ENCODE data around the gene MISFA.

GRCh38 chr11:18634140-18635032 lies 34.8 kb downstream of the MISFA start, which contains the start of gene SPTY2D1:
- peak; percentile 99 for TF ChIP-seq POLR2AphosphoS5 (IDR thresholded peaks at IDR 0.05; ENCODE audit: low read depth, low read length)
- no peak; a peak in 1 of 4 replicates for TF ChIP-seq REST (IDR thresholded peaks at IDR 0.05; ENCODE audit: insufficient read depth in 1 of 2, low read depth in 2 of 2, low read length in 2 of 2)
